GM18498 (cell line): ENCODE measurements around the gene CD300LF.

Experiments used
- ATAC-seq: cut with Tn5 transposase; IDR thresholded peaks from one replicate; pipeline ENCODE4 v1.9.1; 2021; ENCODE audit warnings: mild to moderate bottlenecking, moderate library complexity; ENCODE audit not compliant: unreplicated experiment

The CD300LF gene

GRCh38 chr17:74730491-74731346 lies 18.0 kb upstream of the CD300LF start:
- no peak for ATAC-seq

DNA sequence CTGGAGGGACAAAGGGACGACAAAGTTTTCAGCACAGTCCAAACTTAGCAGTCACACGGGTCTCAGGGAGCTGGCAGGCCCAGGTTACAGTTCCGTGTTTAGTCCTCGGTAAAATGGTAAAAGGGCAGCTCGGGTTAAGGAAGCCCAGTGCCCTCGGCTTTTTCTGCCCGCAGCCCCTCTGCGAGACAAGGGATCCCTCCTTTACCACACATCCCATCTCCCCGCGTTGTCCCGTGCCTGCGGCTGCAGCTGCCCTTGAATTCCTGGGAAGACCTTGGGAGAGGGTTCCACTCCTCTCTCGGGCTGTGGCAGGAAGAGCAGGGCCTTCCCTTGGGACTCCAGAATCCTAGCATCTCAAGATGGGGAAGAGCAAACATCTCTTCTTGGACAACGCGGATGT lies 17.1 kb upstream of the CD300LF start:
- no peak for ATAC-seq

DNA sequence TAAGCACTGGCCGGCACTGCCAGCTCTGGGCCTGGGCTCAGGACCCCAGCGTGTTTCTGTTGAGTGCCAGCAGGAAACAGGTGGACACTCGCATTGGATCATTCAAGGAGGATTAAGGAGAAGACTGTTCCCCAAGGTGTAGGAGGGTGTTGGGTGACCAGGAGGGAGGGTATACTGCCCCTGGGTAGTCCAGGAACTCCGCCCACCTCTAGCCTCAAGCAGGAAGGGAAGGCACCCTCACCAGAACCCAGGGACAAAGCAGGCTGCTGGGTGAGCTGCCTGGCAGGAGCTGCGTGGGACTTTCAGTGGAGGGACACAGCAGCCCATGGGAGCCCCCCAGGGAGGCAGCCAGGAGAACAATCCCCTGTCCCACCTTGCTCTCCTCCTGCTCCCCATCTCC lies 16.6 kb upstream of the CD300LF start:
- no peak for ATAC-seq

GRCh38 chr17:74728702-74729075 lies 16.0 kb upstream of the CD300LF start:
- ATAC-seq, result no peak

DNA sequence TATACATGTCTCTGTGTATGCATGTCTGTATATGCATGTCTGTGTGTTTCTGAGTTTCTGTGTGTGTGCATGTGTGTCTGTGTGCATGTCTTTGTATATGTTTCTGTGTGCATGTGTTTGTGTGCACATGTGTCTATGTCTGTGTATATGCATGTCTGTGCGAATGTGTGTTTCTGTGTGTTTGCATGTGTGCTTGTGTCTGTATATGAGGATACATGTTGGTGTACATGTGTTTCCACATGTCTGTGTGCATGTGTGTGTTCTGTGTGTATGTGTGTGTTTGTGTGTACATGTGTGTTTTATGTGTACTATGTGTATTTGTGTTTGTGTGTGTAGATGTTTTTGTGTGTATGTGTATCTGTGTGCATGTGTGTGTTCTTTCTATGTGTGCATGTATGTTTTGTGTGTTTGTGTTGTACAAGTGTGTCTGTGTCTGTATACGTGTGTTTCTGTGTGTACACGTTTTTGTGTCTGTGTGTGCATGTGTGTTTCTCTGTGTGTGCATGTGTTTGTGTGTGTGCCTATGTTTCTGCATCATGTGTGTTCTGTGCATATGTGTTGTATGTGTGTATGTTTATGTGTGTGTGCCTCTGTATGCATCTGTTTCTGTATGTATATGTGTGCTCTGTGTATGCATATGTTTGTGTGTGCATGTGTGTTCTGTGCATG lies 15.4 kb upstream of the CD300LF start:
- no peak for ATAC-seq

DNA sequence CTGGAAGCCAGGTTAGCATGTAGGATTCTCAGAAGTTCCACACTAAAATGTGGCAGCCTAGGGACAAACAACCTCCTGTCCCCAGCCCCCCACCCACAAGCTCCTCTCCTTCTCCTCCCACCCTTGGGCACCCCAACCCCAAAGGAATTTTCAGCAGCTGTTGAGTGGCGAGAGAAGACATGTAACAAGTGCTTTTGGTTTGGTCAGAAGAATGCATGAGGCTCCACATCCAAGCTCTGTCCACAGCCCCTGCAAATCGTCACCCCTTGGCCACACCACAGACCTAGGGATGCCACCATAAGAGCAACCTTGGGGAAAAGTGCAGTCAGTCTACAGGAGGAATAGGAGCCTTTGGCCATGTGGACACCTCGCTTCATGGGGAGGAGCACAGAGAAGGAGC lies 12.4 kb upstream of the CD300LF start:
- ATAC-seq, result no peak

GRCh38 chr17:74723891-74724290 lies 11.2 kb upstream of the CD300LF start:
- no peak for ATAC-seq

GRCh38 chr17:74722782-74723181 lies 10.1 kb upstream of the CD300LF start:
- ATAC-seq, result no peak

DNA sequence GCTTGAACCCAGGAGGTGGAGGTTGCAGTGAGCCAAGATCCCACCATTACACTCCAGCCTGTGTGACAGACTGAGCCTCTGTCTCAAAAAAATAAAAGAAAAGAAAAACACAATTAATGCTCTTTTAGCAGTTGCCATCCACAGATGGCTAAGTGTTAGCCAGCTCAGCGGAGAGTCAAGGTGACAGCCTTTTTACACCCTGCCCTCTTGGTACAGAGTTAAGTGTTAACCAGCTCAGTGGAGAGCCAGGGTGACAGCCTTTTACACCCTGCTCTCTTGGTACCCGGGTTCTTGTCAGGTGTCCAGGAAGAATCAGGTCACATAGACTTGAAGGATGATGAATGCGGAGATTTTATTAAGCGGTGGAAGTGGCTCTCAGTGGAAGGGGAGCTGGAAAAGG lies 7.8 kb upstream of the CD300LF start:
- ATAC-seq, result no peak

DNA sequence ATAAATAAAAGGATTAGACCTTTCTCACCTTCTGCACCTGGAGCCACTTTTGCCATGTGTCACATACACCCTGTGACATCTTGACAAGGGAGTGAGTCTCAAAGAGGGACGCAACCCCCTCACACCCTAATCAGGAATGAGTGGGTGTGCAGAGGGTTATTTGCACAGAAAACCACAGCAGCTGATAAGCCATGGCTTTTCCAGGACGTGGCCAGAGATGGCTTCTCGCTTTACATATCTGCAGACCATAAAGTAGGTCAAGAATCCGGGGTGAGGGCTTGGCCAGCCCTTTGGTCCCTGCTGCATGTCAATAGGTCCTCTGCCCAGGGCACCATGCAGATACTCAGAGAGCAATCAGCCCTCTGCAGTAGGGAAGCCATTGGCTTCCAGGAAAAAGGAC lies 2.4 kb upstream of the CD300LF start:
- ATAC-seq, result no peak

- ATAC-seq, result no peak
These were observed 540 bp upstream of the CD300LF start for GRCh38 chr17:74713171-74713755.

DNA sequence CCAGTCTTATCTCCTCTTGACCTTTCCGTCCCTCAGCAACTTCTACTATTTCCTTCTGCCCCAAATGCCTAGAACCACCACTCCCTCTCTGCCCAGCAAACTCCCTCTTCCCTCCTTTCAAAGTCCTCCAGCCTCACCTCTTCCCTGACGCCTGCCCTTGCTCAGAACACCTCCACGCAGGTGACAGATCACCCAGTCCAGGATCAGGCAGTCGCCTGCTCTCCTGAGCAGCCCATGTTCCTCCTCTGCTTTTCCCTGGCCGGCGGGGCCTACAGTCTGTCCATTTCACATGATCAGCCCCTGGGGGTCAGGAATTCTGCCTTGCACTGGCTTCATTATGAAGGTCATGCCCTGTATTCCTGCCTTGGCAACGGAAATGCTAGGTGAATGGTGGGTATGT lies 422 bp downstream of the CD300LF start:
- ATAC-seq, result no peak

DNA sequence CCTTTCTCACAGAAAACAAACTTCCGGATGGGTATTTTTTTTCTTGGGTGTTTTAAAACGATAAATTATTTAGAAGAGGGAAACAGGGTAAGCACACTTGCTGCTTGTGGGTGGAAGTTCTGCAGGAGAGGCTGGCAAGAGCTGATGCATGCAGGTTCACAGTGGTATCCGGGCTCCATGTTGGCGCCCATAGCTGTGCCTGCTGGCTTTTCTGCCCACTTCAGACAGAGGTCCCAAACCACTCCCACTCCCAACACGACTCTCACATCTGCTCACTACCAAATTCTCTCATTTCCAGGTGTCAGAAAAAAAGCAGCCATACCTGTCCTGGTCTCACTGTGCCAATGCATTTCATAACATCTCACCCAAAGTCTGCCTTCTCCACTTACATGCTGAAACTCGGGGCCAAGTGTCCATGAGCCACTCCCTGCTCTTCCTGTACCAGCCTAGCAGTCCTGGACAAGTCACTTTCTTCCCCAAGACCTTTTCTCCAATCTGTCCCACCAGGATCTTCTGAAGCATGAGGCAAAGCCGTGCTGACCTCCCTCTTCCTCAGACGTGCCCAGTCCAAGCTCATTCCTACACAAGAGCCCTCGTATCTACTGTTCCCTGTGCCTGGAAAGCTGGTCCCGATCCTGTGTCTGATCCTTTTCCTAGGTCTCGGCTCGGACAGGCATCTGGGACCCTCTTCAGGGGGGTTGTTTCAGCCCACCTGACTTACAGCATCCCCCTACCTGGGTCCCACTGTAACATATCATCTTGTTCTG lies 1.5 kb downstream of the CD300LF start:
- no peak for ATAC-seq

DNA sequence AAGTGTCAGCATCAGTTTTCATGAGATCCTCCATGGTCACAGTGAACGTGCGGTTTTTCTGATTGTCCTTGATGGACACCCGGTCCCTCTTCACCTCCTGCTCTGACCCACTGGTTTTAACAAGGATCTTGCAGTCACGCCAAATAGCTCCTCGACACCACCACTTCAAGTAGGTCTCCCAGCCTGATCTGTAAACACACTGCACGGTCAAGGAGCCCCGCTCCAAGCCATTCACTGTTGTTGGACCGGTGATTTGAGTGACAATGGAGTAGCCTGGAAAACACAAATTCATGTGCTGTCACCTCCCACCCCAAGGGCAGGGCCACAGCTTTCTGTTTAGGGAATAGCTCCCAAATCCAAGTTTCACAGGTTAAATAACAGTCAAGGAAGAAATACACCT lies 8.2 kb downstream of the CD300LF start:
- no peak for ATAC-seq

DNA sequence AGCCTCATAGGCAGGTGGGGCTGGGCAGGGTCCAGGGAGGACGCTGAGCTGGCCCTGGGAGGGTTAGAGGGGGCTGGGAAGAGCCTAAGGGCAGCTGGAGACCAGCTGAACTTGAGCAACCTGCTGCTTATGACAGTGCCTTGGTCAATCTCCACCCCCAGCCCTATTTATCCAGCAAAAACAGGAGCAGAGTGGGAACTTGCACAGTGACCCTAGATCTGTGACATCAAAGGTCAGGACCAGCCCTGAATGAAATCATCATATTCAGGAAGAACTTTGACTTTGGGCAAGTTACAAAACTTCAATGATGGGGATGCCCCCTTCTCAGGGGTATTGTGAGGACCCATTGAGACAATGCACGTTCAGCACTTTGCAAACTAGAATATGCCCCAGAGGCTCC lies 9.4 kb downstream of the CD300LF start:
- no peak for ATAC-seq

DNA sequence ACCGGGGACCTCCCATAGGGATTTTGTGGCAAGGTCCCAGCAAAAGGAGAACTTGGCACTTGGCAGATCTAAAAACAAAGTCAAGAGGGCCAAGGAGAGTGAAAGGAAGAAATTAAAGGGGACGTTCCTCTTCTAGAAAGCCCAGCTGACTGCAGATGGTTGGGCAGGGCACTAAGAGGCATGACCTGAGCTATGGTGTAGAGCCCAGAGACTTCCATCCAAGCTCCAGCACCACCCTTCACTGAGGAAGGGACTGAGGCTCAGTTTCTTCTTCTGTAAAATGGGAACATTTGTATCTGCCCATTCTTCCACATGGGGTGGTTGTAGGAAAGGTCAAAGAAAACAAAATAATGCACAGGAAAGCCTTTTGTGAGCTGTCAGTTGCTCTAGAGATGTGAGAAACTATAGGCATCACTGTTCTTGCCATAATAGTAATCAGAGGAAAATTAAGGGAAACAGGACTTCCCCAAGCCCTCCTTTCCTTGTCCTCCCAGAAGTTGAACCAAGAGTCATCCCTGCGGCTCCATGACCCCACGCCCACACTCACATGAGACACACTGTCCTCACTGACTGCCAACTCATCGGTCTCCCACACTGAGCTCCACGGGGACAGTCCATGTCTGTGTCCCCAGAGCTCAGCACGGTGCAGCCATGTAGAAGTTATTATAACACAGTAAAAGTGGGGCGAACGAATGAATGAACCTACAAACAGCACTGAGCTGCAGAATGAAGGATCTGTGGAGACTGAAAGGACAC lies 10.4 kb downstream of the CD300LF start:
- no peak for ATAC-seq

- no peak for ATAC-seq
These were observed 13.5 kb downstream of the CD300LF start for GRCh38 chr17:74699236-74699635.

DNA sequence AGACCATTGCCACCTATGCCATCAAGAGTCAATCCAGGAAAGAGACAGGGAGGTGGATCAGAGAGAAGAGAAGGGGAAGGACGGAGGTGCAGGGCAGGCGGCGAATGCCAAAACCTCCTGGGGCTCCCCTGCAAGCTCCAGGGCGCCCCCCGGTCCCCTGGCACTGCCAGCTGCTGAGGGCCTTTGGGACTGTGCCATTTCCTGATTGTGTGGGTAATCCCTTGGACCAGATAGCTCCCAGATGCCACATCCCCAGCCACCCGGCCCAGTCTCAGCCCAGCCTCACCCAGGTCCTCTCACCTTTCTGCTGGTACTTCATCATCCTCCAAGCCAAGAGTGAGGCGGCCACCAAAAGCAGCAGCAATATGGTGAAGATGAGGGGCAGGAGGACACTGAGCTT lies 14.7 kb downstream of the CD300LF start:
- no peak for ATAC-seq

- ATAC-seq, result no peak
These were observed 15.2 kb downstream of the CD300LF start for GRCh38 chr17:74697515-74697914.

- ATAC-seq, result no peak
These were observed 17.1 kb downstream of the CD300LF start for GRCh38 chr17:74695629-74696028.

DNA sequence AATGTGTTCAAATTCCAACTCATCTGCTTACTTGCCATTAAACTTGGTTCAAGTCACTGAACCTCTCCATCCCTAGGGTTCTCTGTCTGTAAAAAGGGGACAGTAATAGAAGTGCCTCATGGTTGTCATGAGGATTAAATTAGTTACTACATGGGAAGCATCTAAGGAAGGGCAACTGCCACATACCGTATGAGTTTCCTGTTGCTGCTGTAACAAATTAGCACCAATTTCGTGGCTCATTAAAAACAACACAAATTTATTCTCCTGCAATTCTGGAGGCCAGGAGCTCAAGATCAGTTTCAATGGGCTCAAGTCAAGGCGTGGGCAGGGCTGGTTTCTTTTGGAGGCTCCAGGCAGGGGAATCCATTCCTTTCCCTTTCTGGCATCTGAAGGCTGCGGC lies 18.6 kb downstream of the CD300LF start:
- ATAC-seq, result no peak
